GM18508 (cell line): ENCODE results near the gene ASB17.
"Not testable (repeated sequence)": the region's sequence is repeated elsewhere in the genome, so short reads cannot be mapped to it uniquely, and the experiment has no call there.

Experiments used
- ATAC-seq: cut with Tn5 transposase; IDR thresholded peaks from one replicate; pipeline ENCODE4 v1.9.1; 2021; ENCODE audit warnings: moderate number of reproducible peaks; ENCODE audit not compliant: insufficient read depth, unreplicated experiment

Gene ASB17

DNA sequence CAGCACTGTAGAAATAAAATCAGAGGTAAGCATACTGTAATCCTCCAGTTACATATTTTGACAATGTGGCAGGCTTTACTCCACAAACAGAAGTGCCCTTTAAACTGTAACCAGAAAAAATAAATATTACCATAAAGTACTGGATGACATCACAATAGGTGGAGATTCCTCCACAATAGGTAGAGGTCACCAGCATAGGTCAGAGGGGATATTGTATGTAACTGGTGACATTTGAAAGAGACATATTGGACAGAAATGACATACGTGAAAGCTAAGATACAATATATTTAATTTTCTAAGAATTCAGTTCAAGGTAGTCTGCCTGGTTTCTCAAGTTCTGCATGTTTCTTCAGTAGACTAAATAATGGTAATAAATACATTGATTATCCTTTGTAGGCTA is at the start of gene ASB17:
Gene ASB17 (minus strand): TSS at position 101 of the 400 bp plus-strand sequence. CDS start 113 bp downstream, outside the sequence.
- no peak for ATAC-seq

- ATAC-seq: peak; percentile 35
Observed at GRCh38 chr1:75980972-75981897, 49.0 kb upstream of the ASB17 start.

DNA sequence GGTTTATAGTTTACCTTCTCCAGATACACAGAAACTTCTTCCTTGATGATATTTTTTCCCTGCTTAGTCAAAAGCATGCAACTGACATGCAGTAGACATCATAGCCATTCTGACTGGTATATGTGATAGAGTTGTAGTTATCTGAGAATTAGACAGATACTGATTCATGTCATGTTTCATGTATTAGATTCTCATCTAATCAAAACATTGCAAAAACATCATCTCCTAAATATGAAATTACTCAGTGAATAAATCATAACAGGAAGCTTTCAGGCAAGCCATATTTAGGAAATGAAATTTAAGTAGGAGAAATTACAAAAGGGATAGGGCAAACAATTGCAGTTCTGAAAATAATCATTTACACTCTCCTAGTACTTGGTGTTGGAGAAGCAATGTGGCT is 38.4 kb upstream of the ASB17 start:
- ATAC-seq: no peak

DNA sequence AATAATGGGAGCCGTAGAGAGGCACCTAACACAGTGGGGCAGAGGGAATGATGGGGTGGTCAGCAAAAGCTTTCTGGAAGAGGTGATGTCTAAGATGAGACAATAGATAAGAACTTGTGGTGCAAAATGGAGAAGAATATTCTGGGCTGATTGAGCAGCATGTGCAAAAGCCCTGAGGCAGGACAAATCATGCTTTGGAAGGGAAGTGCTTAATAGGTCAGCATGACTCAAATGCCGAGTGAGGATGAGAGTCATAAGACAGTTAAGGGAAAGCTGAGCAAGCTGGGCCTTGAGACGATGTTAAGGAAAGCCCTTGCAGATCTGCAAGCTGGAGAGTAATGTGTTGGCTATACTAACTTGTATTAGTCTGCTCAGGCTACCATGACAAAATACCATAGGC is 37.3 kb upstream of the ASB17 start:
- no peak for ATAC-seq

GRCh38 chr1:75967719-75968118 is 35.5 kb upstream of the ASB17 start:
- no peak for ATAC-seq

DNA sequence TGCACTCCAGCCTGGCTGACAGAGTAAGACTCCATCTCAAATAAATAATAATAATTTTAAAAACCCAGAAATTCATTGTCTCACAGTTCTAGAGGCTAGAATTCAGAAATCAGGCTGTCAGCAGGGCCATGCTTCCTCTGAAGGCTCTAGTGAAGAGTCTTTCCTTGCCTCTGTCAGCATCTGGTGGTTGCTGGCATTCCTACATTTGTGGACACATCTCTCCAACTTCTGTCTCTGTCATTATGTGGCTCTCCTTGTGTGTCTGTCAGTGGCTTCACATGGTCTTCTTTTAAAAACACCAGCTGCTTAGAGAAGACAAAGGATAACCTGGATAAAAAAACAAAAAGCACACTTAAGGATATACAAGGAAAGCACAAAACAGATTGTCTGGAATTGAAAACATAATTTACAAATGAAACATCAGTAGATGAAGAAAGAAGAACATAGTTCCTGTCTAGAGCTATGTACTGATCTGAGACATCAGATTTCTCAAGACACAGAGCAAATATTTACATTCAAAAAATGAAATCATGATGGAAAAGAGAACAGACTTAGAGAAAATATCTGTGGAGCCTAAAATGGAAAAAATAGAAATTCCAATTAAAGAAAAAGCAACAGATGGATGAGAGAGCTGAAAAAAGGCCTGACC is 32.7 kb upstream of the ASB17 start:
- ATAC-seq: no peak

DNA sequence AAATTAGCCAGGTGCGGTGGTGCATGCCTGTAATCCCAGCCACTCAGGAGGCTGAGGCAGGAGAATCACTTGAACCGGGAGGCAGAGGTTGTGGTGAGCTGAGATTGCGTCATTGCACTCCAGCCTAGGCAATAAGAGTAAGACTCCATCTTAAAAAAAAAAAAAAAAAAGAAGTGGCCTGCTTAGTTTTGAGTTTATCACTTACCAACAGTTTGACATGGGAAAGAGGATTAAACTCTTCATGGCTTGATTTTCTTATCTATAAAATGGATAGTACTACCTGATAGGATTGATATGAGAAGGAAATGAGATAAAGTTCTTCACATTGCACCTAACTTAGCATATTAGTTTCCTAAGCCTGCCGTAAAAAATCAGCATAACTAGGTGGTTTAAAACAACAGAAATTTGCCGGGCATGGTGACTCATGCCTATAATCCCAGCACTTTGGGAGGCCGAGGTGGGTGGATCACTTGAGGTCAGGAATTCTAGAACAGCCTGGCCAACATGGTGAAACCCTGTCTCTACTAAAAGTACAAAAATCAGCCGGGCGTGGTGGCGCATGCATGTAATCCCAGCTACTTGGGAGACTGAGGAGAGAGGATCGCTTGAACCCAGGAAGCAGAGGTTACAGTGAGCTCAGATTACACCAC is 32.0 kb upstream of the ASB17 start:
- not testable (repeated sequence) for ATAC-seq

DNA sequence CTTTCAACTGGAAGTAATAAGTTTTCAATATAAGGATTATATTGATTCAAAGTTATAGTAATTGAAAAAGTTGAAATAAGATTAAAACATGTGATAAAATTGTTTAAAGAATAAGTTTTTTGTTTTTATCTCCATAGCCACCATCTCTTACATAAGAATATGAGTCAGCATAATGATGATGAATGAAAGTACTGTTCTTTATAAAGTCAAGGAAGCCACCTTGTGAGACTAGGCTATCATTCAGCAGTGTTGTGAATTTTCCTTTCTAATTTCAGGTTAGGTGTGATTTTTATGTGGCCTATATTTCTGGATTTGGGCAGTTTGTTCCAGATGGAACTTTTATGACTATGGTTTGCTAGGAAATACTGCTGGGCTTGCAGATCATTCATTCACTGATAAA is 22.4 kb upstream of the ASB17 start:
- no peak for ATAC-seq

DNA sequence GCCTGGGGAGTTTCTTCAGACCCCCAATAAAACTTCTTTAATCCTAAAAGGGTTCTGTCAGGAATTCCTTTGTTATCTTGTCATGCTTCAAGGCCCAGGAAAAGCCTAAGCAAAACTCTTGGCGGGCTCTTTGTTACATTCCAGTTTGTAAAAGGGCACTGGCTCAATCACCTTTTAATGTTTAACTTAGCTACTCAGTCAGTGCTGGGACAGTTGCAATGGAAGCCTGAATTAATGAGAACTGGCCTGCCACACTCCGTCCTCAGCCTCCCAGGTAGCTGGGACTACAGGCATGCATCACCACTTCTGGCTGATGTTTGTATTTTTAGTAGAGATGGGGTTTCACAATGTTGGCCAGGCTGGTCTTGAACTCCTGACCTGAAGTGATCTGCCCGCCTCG is 21.3 kb upstream of the ASB17 start:
- no peak for ATAC-seq

DNA sequence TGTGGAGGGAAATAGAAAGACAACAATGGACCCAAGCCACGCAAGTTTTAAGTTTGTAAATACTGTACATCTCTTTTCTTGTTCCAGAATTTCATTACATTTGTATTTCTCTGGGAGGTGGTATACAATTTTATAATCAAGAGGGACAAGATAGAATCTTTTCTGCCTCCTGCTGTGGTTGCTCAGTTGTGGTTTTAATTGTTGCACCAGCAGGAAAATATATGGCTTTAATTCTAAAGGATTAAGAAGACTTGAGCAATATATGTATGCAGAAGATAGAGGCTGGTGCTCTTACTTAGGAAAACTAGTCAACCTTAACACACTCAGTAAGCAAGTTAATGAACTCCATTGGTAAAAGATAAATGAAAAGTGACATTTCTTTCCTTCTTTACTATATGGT is 19.8 kb upstream of the ASB17 start:
- no peak for ATAC-seq

DNA sequence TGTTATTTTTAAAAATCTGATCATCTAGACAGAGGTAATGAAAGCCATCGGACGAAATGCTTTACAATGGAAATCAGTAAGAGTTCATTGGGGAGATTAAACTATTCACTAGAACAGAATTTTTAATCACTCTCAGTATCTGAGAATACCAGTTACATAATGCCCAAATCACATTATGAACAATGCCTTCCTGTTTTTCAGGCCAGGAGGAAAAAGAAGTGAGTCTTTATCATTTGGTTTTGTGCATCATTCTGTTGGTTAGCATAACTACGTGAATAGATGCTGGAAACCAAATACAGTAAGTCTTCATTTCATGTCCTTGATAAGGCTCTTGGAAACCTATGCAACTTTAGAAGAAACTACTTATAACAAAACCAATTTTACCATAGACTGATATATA is 18.0 kb upstream of the ASB17 start:
- ATAC-seq: no peak

DNA sequence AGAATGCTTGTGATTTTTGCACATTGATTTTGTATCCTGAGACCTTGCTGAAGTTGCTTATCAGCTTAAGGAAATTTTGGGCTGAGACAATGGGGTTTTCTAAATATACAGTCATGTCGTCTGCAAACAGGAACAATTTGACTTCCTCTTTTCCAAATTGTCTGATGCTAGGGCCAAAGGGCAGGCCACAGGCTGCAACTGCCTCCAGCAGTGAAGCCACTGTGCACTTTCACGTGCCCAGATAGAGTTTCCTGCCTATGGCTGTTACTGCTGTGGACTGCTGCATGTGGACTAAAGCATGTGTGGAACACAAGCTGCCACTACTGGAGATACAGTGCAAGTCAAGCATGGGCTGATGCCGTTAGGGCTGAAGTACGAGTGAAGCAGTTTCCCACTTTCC is 10.8 kb upstream of the ASB17 start:
- ATAC-seq: not testable (repeated sequence)

DNA sequence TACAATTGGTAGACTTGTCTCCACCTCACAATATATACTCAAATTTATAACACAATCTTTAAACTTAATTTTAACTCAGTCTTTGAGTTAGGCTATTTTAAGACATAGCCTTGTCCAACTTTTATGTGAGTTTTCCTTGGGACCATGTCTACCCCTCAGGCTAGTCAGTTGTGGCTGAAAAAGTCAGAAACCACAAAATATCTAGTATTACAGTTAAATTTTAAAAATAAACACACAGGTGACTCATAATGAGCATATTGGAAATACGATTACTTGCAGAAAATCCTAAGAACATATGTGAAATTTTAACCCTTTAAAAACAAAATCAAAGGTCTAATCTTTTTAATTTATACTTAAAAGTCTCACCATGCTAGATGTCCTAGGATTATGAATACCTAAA is 4.8 kb upstream of the ASB17 start:
- no peak for ATAC-seq

- ATAC-seq: no peak
Observed at GRCh38 chr1:75922698-75923097, 9.5 kb downstream of the ASB17 start.

GRCh38 chr1:75916834-75917233 is 15.4 kb downstream of the ASB17 start:
- ATAC-seq: no peak

DNA sequence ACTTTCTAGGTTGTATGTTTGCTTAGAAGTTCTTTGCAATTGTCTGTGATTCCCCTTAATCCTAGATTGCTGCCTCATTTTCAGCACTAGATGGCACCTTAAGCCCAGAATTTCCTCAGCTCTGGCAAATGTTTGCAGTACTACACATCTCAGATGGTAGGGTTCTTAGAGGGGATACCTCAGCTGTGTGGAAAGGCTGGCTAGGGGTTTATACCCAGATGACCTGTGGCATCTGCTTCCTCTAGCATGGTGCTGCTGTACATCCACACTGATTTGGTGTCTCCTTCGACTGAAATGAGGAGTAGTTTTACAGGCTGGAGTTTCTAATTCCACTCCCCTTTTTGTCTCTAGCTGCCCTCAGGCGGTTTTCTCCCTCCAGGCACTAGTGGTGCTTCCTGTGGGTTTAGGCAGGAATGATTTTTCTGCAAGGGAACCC is 23.5 kb downstream of the ASB17 start:
- no peak for ATAC-seq

GRCh38 chr1:75901371-75901770 is 30.8 kb downstream of the ASB17 start:
- ATAC-seq: no peak

- ATAC-seq: no peak
Observed at GRCh38 chr1:75884437-75884836, 47.8 kb downstream of the ASB17 start.

- ATAC-seq: no peak
Observed at GRCh38 chr1:75879985-75880384, 52.2 kb downstream of the ASB17 start.

- ATAC-seq: no peak
Observed at GRCh38 chr1:75870951-75871350, 61.3 kb downstream of the ASB17 start.
